Endothelial cell of umbilical vein (primary cell): ENCODE data around the gene ZNF668.

Source experiments
- EZH2 ChIP-seq: IDR thresholded peaks from 2 replicates; pipeline ENCODE4 v1.6.1; 2012; ENCODE audit warnings: borderline replicate concordance, low read depth, mild to moderate bottlenecking, moderate library complexity, low read length, inconsistent platforms; ENCODE audit not compliant: severe bottlenecking
- FOS ChIP-seq: IDR thresholded peaks from 2 replicates; pipeline ENCODE4 v1.6.1; 2011; ENCODE audit warnings: mild to moderate bottlenecking, low read length, moderate library complexity, borderline replicate concordance; ENCODE audit not compliant: insufficient read depth
- POLR2A ChIP-seq: IDR thresholded peaks from 2 replicates; pipeline ENCODE4 v1.6.1; 2012; ENCODE audit warnings: low read depth, mild to moderate bottlenecking, control low read depth, low read length
- POLR2AphosphoS5 ChIP-seq: IDR thresholded peaks from 2 replicates; pipeline ENCODE4 v1.6.1; 2012; ENCODE audit warnings: low read depth, mild to moderate bottlenecking, control low read depth, low read length, moderate library complexity; ENCODE audit not compliant: insufficient read depth
- TF ChIP-seq, protein P1 (sequence below), 2 donors: IDR thresholded peaks; 1 replicate in 1 of 2; 2 replicates in 1 of 2; pipeline ENCODE4 v1.5.1; 2011; ENCODE audit warnings: low read length in 2 of 2, mild to moderate bottlenecking in 2 of 2, moderate library complexity in 2 of 2, control low read depth in 1 of 2, inconsistent platforms in 1 of 2, low read depth in 1 of 2; ENCODE audit not compliant: insufficient read depth in 1 of 2; ENCODE audit errors: extremely low read depth in 1 of 2

DNA sequence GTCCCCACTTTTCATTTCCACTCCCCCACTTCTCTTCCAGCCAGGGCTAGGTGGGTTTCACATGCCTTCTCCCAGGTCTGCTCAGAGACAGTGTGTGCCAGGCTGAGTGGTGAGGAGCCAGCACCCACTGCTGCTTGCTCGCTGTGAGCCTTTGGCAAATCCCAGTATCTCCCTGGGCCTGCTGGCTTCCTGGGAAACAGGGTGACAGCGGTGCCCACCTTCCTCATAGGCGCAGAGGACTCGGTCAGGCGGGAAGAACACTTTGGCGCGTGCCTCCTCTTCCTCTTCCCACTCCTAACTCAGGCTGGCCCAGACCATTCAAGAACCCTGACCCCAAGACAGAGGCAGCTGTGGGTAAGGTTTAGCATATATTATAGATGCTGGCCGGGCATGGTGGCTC lies 15.2 kb upstream of the ZNF668 start:
- no peak for TF ChIP-seq POLR2AphosphoS5
- TF ChIP-seq, protein P1, sequence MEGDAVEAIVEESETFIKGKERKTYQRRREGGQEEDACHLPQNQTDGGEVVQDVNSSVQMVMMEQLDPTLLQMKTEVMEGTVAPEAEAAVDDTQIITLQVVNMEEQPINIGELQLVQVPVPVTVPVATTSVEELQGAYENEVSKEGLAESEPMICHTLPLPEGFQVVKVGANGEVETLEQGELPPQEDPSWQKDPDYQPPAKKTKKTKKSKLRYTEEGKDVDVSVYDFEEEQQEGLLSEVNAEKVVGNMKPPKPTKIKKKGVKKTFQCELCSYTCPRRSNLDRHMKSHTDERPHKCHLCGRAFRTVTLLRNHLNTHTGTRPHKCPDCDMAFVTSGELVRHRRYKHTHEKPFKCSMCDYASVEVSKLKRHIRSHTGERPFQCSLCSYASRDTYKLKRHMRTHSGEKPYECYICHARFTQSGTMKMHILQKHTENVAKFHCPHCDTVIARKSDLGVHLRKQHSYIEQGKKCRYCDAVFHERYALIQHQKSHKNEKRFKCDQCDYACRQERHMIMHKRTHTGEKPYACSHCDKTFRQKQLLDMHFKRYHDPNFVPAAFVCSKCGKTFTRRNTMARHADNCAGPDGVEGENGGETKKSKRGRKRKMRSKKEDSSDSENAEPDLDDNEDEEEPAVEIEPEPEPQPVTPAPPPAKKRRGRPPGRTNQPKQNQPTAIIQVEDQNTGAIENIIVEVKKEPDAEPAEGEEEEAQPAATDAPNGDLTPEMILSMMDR (IDR thresholded peaks at IDR 0.05; ENCODE audit: extremely low read depth in 1 of 2, insufficient read depth in 1 of 2, low read depth in 1 of 2, low read length in 2 of 2): no peak
- no peak for TF ChIP-seq FOS
- no peak for TF ChIP-seq POLR2A
- TF ChIP-seq EZH2: no peak
